ENCODE measurements around the gene TRIM24.

DNA sequence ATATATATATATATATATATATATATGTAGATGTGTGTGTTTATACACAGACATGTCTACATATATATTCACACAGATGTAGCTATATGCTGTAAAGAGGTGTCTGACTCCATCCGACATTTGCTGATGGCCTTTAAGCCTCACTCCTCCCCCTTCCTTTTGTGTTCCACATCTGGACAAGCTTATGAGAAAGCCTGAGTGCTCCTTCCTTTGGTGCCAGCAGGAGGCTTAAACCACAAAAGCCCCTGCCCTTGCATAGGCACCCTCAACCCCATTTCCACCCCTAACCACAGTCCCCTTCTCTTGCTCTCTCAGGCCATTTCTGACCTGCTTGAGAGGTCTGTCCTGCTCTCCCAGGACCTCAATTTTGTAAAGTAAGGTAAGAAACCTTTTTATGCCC, 142.4 kb downstream of the TRIM24 start:
- TF ChIP-seq, protein P1, sequence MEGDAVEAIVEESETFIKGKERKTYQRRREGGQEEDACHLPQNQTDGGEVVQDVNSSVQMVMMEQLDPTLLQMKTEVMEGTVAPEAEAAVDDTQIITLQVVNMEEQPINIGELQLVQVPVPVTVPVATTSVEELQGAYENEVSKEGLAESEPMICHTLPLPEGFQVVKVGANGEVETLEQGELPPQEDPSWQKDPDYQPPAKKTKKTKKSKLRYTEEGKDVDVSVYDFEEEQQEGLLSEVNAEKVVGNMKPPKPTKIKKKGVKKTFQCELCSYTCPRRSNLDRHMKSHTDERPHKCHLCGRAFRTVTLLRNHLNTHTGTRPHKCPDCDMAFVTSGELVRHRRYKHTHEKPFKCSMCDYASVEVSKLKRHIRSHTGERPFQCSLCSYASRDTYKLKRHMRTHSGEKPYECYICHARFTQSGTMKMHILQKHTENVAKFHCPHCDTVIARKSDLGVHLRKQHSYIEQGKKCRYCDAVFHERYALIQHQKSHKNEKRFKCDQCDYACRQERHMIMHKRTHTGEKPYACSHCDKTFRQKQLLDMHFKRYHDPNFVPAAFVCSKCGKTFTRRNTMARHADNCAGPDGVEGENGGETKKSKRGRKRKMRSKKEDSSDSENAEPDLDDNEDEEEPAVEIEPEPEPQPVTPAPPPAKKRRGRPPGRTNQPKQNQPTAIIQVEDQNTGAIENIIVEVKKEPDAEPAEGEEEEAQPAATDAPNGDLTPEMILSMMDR (IDR thresholded peaks at IDR 0.05; ENCODE audit: low read length): no peak
- no peak for TF ChIP-seq EZH2 (IDR thresholded peaks at IDR 0.05; ENCODE audit: borderline replicate concordance, low read length)
